Activated T-cell treated with anti-CD3 and anti-CD28 coated beads, Interleukin-2, amount 50 U/mL, for 72 hours (primary cell): Measurements from ENCODE around the gene ECM1. TPM values are rescaled to one million over a fixed set of nuclear protein-coding genes. Genes with fewer than 3 reads are reported as not detected.

Source experiments
- ATAC-seq, 2 donors: fragments of 150-1000 bp; cut with Tn5 transposase; replicated peaks in 1 of 2; 2 replicates each; pipeline ENCODE4 v1.10.0; 2021; ENCODE audit warnings: moderate library complexity in 2 of 2, mild to moderate bottlenecking in 1 of 2
- DNase-seq, 2 donors: peaks; one replicate each; pipeline ENCODE4 v3.0.0; 2021 to 2022; ENCODE audit warnings: mixed read lengths in 1 of 2
- H3K27ac Mint-ChIP-seq: one replicate; pipeline ENCODE4 v1.8.0; 2022; ENCODE audit warnings: mild to moderate bottlenecking, moderate library complexity, mixed read lengths
- H3K27me3 Mint-ChIP-seq: one replicate; pipeline ENCODE4 v1.8.0; 2022; ENCODE audit warnings: low read depth, mixed read lengths
- H3K36me3 Mint-ChIP-seq, 2 donors: one replicate each; pipeline ENCODE4 v1.8.0; 2022; ENCODE audit warnings: mixed read lengths in 2 of 2, mild to moderate bottlenecking in 1 of 2; ENCODE audit not compliant: insufficient read depth in 2 of 2
- H3K4me1 Mint-ChIP-seq: one replicate; pipeline ENCODE4 v1.8.0; 2022; ENCODE audit warnings: low read depth, mixed read lengths
- H3K4me3 Mint-ChIP-seq, 2 donors: one replicate each; pipeline ENCODE4 v1.8.0; 2022; ENCODE audit warnings: mild to moderate bottlenecking in 2 of 2, mixed read lengths in 2 of 2, moderate library complexity in 2 of 2
- H3K9me3 Mint-ChIP-seq, 2 donors: one replicate each; pipeline ENCODE4 v1.8.0; 2022; ENCODE audit warnings: mixed read lengths in 2 of 2
- total RNA-seq, 2 donors: library from RNA; stranded (reverse); gene quantifications; one replicate each; pipeline ENCODE4 v1.2.3, GENCODE V29; 2022

The ECM1 gene
- total RNA-seq, 2 donors from 2014 or later: 1.3 to 1.5 TPM

GRCh38 chr1:150552128-150552910 is 44.4 kb downstream of the ECM1 start:
- Mint-ChIP-seq H3K4me1 (peaks cover 36% of the 10 kb centered on the region), H3K27me3 (peaks cover 14% of the 10 kb centered on the region), H3K27ac (peak overlapping the region; percentile 16), H3K4me3 (peak overlapping the region; percentile 13 to 55), H3K36me3 (peaks cover 0 to 3% of the 10 kb centered on the region in 2 donors), H3K9me3 (no peaks in the 10 kb centered on the region)
- ATAC-seq (peak; percentile 6 to 28), DNase-seq (no peak)

- Mint-ChIP-seq H3K27ac (no peak overlapping the region), H3K4me1 (peaks cover 36% of the 10 kb centered on the region), H3K36me3 (peaks cover 0 to 3% of the 10 kb centered on the region in 2 donors), H3K27me3 (peaks cover 14% of the 10 kb centered on the region), H3K4me3 (peak overlapping the region in 1 of 2 donors; percentile 55), H3K9me3 (no peaks in the 10 kb centered on the region)
- DNase-seq (no peak), ATAC-seq (no peak)
Measured at GRCh38 chr1:150552911-150553289, 45.0 kb downstream of the ECM1 start.

GRCh38 chr1:150553392-150554085 is 45.6 kb downstream of the ECM1 start:
- Mint-ChIP-seq H3K9me3 (no peaks in the 10 kb centered on the region), H3K27ac (no peak overlapping the region), H3K4me1 (peaks cover 33% of the 10 kb centered on the region), H3K27me3 (peaks cover 14% of the 10 kb centered on the region), H3K36me3 (peaks cover 0 to 3% of the 10 kb centered on the region in 2 donors), H3K4me3 (no peak overlapping the region)
- no peak for DNase-seq
- no peak for ATAC-seq

GRCh38 chr1:150554086-150554452 is 46.2 kb downstream of the ECM1 start:
- Mint-ChIP-seq H3K27ac (no peak overlapping the region), H3K4me3 (no peak overlapping the region), H3K27me3 (peaks cover 14% of the 10 kb centered on the region), H3K9me3 (no peaks in the 10 kb centered on the region), H3K36me3 (peaks cover 0 to 3% of the 10 kb centered on the region in 2 donors), H3K4me1 (peaks cover 32% of the 10 kb centered on the region)
- no peak for DNase-seq
- ATAC-seq: no peak

GRCh38 chr1:150555198-150555970 is 47.5 kb downstream of the ECM1 start:
- H3K4me3 Mint-ChIP-seq: no peak overlapping the region
- DNase-seq: no peak
- H3K27me3 Mint-ChIP-seq: peaks cover 8% of the 10 kb centered on the region
- no peaks in the 10 kb centered on the region for H3K9me3 Mint-ChIP-seq
- no peak for ATAC-seq
- no peak overlapping the region for H3K27ac Mint-ChIP-seq
- peaks cover 0 to 3% of the 10 kb centered on the region in 2 donors for H3K36me3 Mint-ChIP-seq
- peaks cover 33% of the 10 kb centered on the region for H3K4me1 Mint-ChIP-seq

- peaks cover 5% of the 10 kb centered on the region for H3K27me3 Mint-ChIP-seq
- H3K4me3 Mint-ChIP-seq: no peak overlapping the region
- peaks cover 32% of the 10 kb centered on the region for H3K4me1 Mint-ChIP-seq
- ATAC-seq (no peak), DNase-seq (no peak)
- no peak overlapping the region for H3K27ac Mint-ChIP-seq
- no peaks in the 10 kb centered on the region for H3K9me3 Mint-ChIP-seq
- H3K36me3 Mint-ChIP-seq: peaks cover 0 to 3% of the 10 kb centered on the region in 2 donors
Measured at GRCh38 chr1:150555971-150556865, 48.3 kb downstream of the ECM1 start.

GRCh38 chr1:150557065-150557600 is 49.2 kb downstream of the ECM1 start:
- H3K27me3 Mint-ChIP-seq: no peaks in the 10 kb centered on the region
- H3K27ac Mint-ChIP-seq: no peak overlapping the region
- no peak overlapping the region for H3K4me3 Mint-ChIP-seq
- DNase-seq (no peak), ATAC-seq (no peak)
- no peaks in the 10 kb centered on the region for H3K9me3 Mint-ChIP-seq
- peaks cover 0 to 3% of the 10 kb centered on the region in 2 donors for H3K36me3 Mint-ChIP-seq
- H3K4me1 Mint-ChIP-seq: peaks cover 28% of the 10 kb centered on the region

GRCh38 chr1:150557813-150558212 is 49.9 kb downstream of the ECM1 start:
- H3K4me3 Mint-ChIP-seq: no peak overlapping the region
- DNase-seq (no peak), ATAC-seq (no peak)
- H3K4me1 Mint-ChIP-seq: peaks cover 28% of the 10 kb centered on the region
- H3K27me3 Mint-ChIP-seq: no peaks in the 10 kb centered on the region
- peaks cover 0 to 4% of the 10 kb centered on the region in 2 donors for H3K36me3 Mint-ChIP-seq
- H3K9me3 Mint-ChIP-seq: no peaks in the 10 kb centered on the region
- no peak overlapping the region for H3K27ac Mint-ChIP-seq

GRCh38 chr1:150558303-150558704 is 50.4 kb downstream of the ECM1 start:
- no peak overlapping the region for H3K4me3 Mint-ChIP-seq
- peaks cover 0 to 4% of the 10 kb centered on the region in 2 donors for H3K36me3 Mint-ChIP-seq
- no peaks in the 10 kb centered on the region for H3K27me3 Mint-ChIP-seq
- no peak for ATAC-seq
- no peak for DNase-seq
- H3K4me1 Mint-ChIP-seq: peaks cover 31% of the 10 kb centered on the region
- no peak overlapping the region for H3K27ac Mint-ChIP-seq
- H3K9me3 Mint-ChIP-seq: no peaks in the 10 kb centered on the region

GRCh38 chr1:150558761-150559655 is 51.1 kb downstream of the ECM1 start:
- Mint-ChIP-seq H3K27me3 (no peaks in the 10 kb centered on the region), H3K36me3 (peaks cover 0 to 4% of the 10 kb centered on the region in 2 donors), H3K27ac (no peak overlapping the region), H3K4me3 (no peak overlapping the region), H3K9me3 (no peaks in the 10 kb centered on the region), H3K4me1 (peaks cover 38% of the 10 kb centered on the region)
- ATAC-seq: no peak
- no peak for DNase-seq

GRCh38 chr1:150559656-150560010 is 51.7 kb downstream of the ECM1 start:
- no peak for ATAC-seq
- Mint-ChIP-seq H3K9me3 (no peaks in the 10 kb centered on the region), H3K4me3 (peak overlapping the region in 1 of 2 donors; percentile 61), H3K27ac (no peak overlapping the region), H3K4me1 (peaks cover 44% of the 10 kb centered on the region), H3K27me3 (no peaks in the 10 kb centered on the region), H3K36me3 (peaks cover 0 to 4% of the 10 kb centered on the region in 2 donors)
- no peak for DNase-seq
